C4-2B (cell line): ENCODE measurements around the gene LGALS7.

Experiments used
- CTCF ChIP-seq: fragments of 450-650 bp; conservative IDR thresholded peaks from 2 replicates; pipeline ENCODE4 v1.5.1; 2017; ENCODE audit warnings: mild to moderate bottlenecking
- ZFX ChIP-seq: fragments of 450-650 bp; IDR thresholded peaks from 2 replicates; pipeline ENCODE4 v1.6.1; 2017

- TF ChIP-seq CTCF, result peak; percentile 87
- TF ChIP-seq ZFX, result no peak
Measured at GRCh38 chr19:38729653-38730469, 43.5 kb downstream of the LGALS7 start.
